Activated T-cell treated with anti-CD3 and anti-CD28 coated beads, Interleukin-2, amount 50 U/mL, for 24 hours (primary cell): ENCODE data around the gene PRR33.

Experiments
- DNase-seq: peaks from one replicate; pipeline ENCODE4 v3.0.0-alpha.2; 2020
- H3K27ac Mint-ChIP-seq: 2 replicates; pipeline ENCODE4 v1.8.0; 2020; ENCODE audit warnings: mild to moderate bottlenecking, mixed read lengths
- H3K27me3 Mint-ChIP-seq: 2 replicates; pipeline ENCODE4 v1.8.0; 2020; ENCODE audit warnings: mixed read lengths
- H3K36me3 Mint-ChIP-seq: 2 replicates; pipeline ENCODE4 v1.8.0; 2020; ENCODE audit warnings: low read depth, mixed read lengths
- H3K4me1 Mint-ChIP-seq: 2 replicates; pipeline ENCODE4 v1.8.0; 2020; ENCODE audit warnings: low read depth, mixed read lengths
- H3K4me3 Mint-ChIP-seq: 2 replicates; pipeline ENCODE4 v1.8.0; 2020; ENCODE audit warnings: mild to moderate bottlenecking, moderate library complexity, mixed read lengths
- H3K9me3 Mint-ChIP-seq: 2 replicates; pipeline ENCODE4 v1.8.0; 2020; ENCODE audit warnings: mixed read lengths

PRR33 gene

GRCh38 chr11:1871531-1871930 is 20.2 kb downstream of the PRR33 start:
- DNase-seq = no peak
- Mint-ChIP-seq H3K9me3 (no peaks in the 10 kb centered on the region), H3K4me1 (peaks cover 60% of the 10 kb centered on the region), H3K27ac (peak overlapping the region; percentile 85), H3K36me3 (peaks cover 2% of the 10 kb centered on the region), H3K27me3 (no peaks in the 10 kb centered on the region), H3K4me3 (no peak overlapping the region)

- H3K4me1 Mint-ChIP-seq = peaks cover 60% of the 10 kb centered on the region
- H3K9me3 Mint-ChIP-seq = no peaks in the 10 kb centered on the region
- peak overlapping the region; percentile 45 for H3K4me3 Mint-ChIP-seq
- peaks cover 2% of the 10 kb centered on the region for H3K36me3 Mint-ChIP-seq
- no peaks in the 10 kb centered on the region for H3K27me3 Mint-ChIP-seq
- H3K27ac Mint-ChIP-seq = peak overlapping the region; percentile 85
- peak; percentile 65 for DNase-seq
Measured at GRCh38 chr11:1870721-1871466, 20.8 kb downstream of the PRR33 start.

- H3K36me3 Mint-ChIP-seq = peaks cover 5% of the 10 kb centered on the region
- DNase-seq = no peak
- H3K4me1 Mint-ChIP-seq = peaks cover 64% of the 10 kb centered on the region
- H3K4me3 Mint-ChIP-seq = peak overlapping the region; percentile 45
- H3K27ac Mint-ChIP-seq = peak overlapping the region; percentile 85
- no peaks in the 10 kb centered on the region for H3K27me3 Mint-ChIP-seq
- no peaks in the 10 kb centered on the region for H3K9me3 Mint-ChIP-seq
Measured at GRCh38 chr11:1870326-1870696, 21.4 kb downstream of the PRR33 start.

- no peaks in the 10 kb centered on the region for H3K9me3 Mint-ChIP-seq
- no peaks in the 10 kb centered on the region for H3K27me3 Mint-ChIP-seq
- DNase-seq = no peak
- no peak overlapping the region for H3K4me3 Mint-ChIP-seq
- peak overlapping the region; percentile 34 for H3K27ac Mint-ChIP-seq
- peaks cover 65% of the 10 kb centered on the region for H3K4me1 Mint-ChIP-seq
- H3K36me3 Mint-ChIP-seq = peaks cover 4% of the 10 kb centered on the region
Measured at GRCh38 chr11:1869427-1870325, 22.0 kb downstream of the PRR33 start.

- no peak for DNase-seq
- Mint-ChIP-seq H3K36me3 (peaks cover 4% of the 10 kb centered on the region), H3K27ac (peak overlapping the region; percentile 34), H3K4me3 (no peak overlapping the region), H3K9me3 (no peaks in the 10 kb centered on the region), H3K27me3 (no peaks in the 10 kb centered on the region), H3K4me1 (peaks cover 71% of the 10 kb centered on the region)
Measured at GRCh38 chr11:1868636-1869291, 22.9 kb downstream of the PRR33 start.

GRCh38 chr11:1868056-1868635 is 23.5 kb downstream of the PRR33 start:
- DNase-seq = no peak
- Mint-ChIP-seq H3K27ac (no peak overlapping the region), H3K4me1 (peaks cover 69% of the 10 kb centered on the region), H3K36me3 (peaks cover 8% of the 10 kb centered on the region), H3K9me3 (no peaks in the 10 kb centered on the region), H3K4me3 (no peak overlapping the region), H3K27me3 (no peaks in the 10 kb centered on the region)

- H3K36me3 Mint-ChIP-seq = peaks cover 11% of the 10 kb centered on the region
- H3K4me1 Mint-ChIP-seq = peaks cover 64% of the 10 kb centered on the region
- H3K9me3 Mint-ChIP-seq = no peaks in the 10 kb centered on the region
- H3K27ac Mint-ChIP-seq = no peak overlapping the region
- no peak overlapping the region for H3K4me3 Mint-ChIP-seq
- DNase-seq = no peak
- no peaks in the 10 kb centered on the region for H3K27me3 Mint-ChIP-seq
Measured at GRCh38 chr11:1867381-1867780, 24.3 kb downstream of the PRR33 start.

- H3K27ac Mint-ChIP-seq = no peak overlapping the region
- H3K4me1 Mint-ChIP-seq = peaks cover 58% of the 10 kb centered on the region
Measured at GRCh38 chr11:1866776-1867175, 24.9 kb downstream of the PRR33 start.

GRCh38 chr11:1866226-1866625 is 25.5 kb downstream of the PRR33 start:
- H3K27ac Mint-ChIP-seq = no peak overlapping the region
- DNase-seq = no peak
- H3K27me3 Mint-ChIP-seq = no peaks in the 10 kb centered on the region
- peaks cover 54% of the 10 kb centered on the region for H3K4me1 Mint-ChIP-seq
- peaks cover 11% of the 10 kb centered on the region for H3K36me3 Mint-ChIP-seq
- H3K4me3 Mint-ChIP-seq = no peak overlapping the region
- H3K9me3 Mint-ChIP-seq = no peaks in the 10 kb centered on the region

More at GRCh38 chr11:1866776-1867175, 24.9 kb downstream of the PRR33 start:
- no peak overlapping the region for H3K4me3 Mint-ChIP-seq
- no peak for DNase-seq
- H3K9me3 Mint-ChIP-seq = no peaks in the 10 kb centered on the region
- H3K27me3 Mint-ChIP-seq = no peaks in the 10 kb centered on the region
- H3K36me3 Mint-ChIP-seq = peaks cover 11% of the 10 kb centered on the region

GRCh38 chr11:1864831-1865665 is 26.6 kb downstream of the PRR33 start:
- Mint-ChIP-seq H3K27me3 (no peaks in the 10 kb centered on the region), H3K27ac (peak overlapping the region; percentile 41), H3K4me1 (peaks cover 42% of the 10 kb centered on the region), H3K4me3 (no peak overlapping the region), H3K9me3 (no peaks in the 10 kb centered on the region), H3K36me3 (peaks cover 11% of the 10 kb centered on the region)
- DNase-seq = no peak

- H3K4me3 Mint-ChIP-seq = no peak overlapping the region
- H3K4me1 Mint-ChIP-seq = peaks cover 36% of the 10 kb centered on the region
- peaks cover 13% of the 10 kb centered on the region for H3K36me3 Mint-ChIP-seq
- H3K27me3 Mint-ChIP-seq = no peaks in the 10 kb centered on the region
- no peak overlapping the region for H3K27ac Mint-ChIP-seq
- no peaks in the 10 kb centered on the region for H3K9me3 Mint-ChIP-seq
- DNase-seq = no peak
Measured at GRCh38 chr11:1864231-1864630, 27.5 kb downstream of the PRR33 start.

- Mint-ChIP-seq H3K27me3 (no peaks in the 10 kb centered on the region), H3K36me3 (peaks cover 13% of the 10 kb centered on the region), H3K4me1 (peaks cover 34% of the 10 kb centered on the region), H3K27ac (peak overlapping the region; percentile 66), H3K4me3 (no peak overlapping the region), H3K9me3 (no peaks in the 10 kb centered on the region)
- DNase-seq = no peak
Measured at GRCh38 chr11:1863352-1864216, 28.1 kb downstream of the PRR33 start.
